Adrenal gland (tissue), 12 donors: ENCODE measurements around the gene COL5A1. TPM values are rescaled to one million over a fixed set of nuclear protein-coding genes. Genes with fewer than 3 reads are reported as not detected.

Experiments
- DNase-seq, 7 donors: peaks; one replicate each; pipeline ENCODE4 v3.0.0-alpha.2; 2019 to 2020
- H3K27ac ChIP-seq, 5 donors: fragments of 200-600 bp; sonication (generic) in 4 of 5; 1 replicate in 3 of 5; 2 replicates in 2 of 5; pipeline versions ENCODE4 v1.5.1 to v1.8.0; 2016 to 2020; ENCODE audit warnings: mild to moderate bottlenecking in 1 of 5
- H3K27me3 ChIP-seq: fragments of 200-600 bp; 2 replicates; pipeline ENCODE4 v1.8.0; 2021
- H3K36me3 ChIP-seq, 2 donors: fragments of 200-600 bp; replicated peaks in 1 of 2; 1 replicate in 1 of 2; 2 replicates in 1 of 2; pipeline versions ENCODE4 v1.5.1 to v1.8.0; 2018 to 2022
- H3K4me1 ChIP-seq, 2 donors: fragments of 200-600 bp; replicated peaks in 1 of 2; 1 replicate in 1 of 2; 2 replicates in 1 of 2; pipeline versions ENCODE4 v1.5.1 to v1.8.0; 2018 to 2021
- H3K4me3 ChIP-seq, 4 donors: fragments of 200-600 bp; sonication (generic) in 3 of 4; one replicate each; pipeline ENCODE4 v1.5.1; 2016 to 2018
- H3K9me3 ChIP-seq, 3 donors: fragments of 200-600 bp; sonication (generic) in 1 of 3; replicated peaks in 1 of 3; 1 replicate in 2 of 3; 2 replicates in 1 of 3; pipeline versions ENCODE4 v1.5.1 to v1.8.0; 2016 to 2021
- POLR2A ChIP-seq, 2 donors: fragments of 450-650 bp; IDR thresholded peaks; one replicate each; pipeline ENCODE4 v1.6.1; 2017; ENCODE audit warnings: antibody characterized with exemption in 2 of 2, mild to moderate bottlenecking in 2 of 2, moderate library complexity in 1 of 2
- WGBS, 4 donors: extraction: QIAGEN DNeasy Blood & Tissue Kit in 2 of 4; methylation state at CpG; one replicate each; pipeline versions ENCODE4 v1.1.5 to v1.1.7; 2013 to 2017; 5-methylcytosine and 5-hydroxymethylcytosine counted together
- intact Hi-C, 2 donors: fragments of 100-400 bp; cut with DNase I; formaldehyde crosslinking; loops; one replicate each; pipeline versions ENCODE4 v1.14.1 to v1.15.0; 2022 to 2023
- polyA plus RNA-seq, 3 donors: library from polyadenylated mRNA; stranded (reverse); fragments of 200-250 nt in 2 of 3; fragments of 350-450 nt in 1 of 3; fragmentation: Illumina TruSeq in 1 of 3; extraction: RNeasy Lipid Tissue Mini Kit (QIAGEN cat#74804) in 1 of 3; gene quantifications; one replicate each; pipeline ENCODE4 v1.2.3, GENCODE V29; 2013 to 2014
- total RNA-seq, 9 donors: library from RNA; depleted of rRNA in 4 of 9; stranded (reverse); fragments of >200 nt in 4 of 9; fragments of 120-200 nt in 1 of 9; fragmentation: NEBNext Ultra II Directional in 1 of 9; extraction: Animal tissue kit (Norgen Biotek cat#: 25700) in 1 of 9; gene quantifications; one replicate each; pipeline versions ENCODE4 v1.1.0 to v1.2.4, GENCODE V29; 2013 to 2023
- TF ChIP-seq, protein P1 (sequence below), 6 experiments: fragments of 450-650 bp in 4 of 6; fragments of 200-600 bp in 2 of 6; sonication (generic) in 1 of 6; IDR thresholded peaks; 1 replicate in 5 of 6; 2 replicates in 1 of 6; pipeline versions ENCODE4 v1.5.1 to v1.8.0; 2016 to 2021; ENCODE audit warnings: antibody characterized with exemption in 6 of 6, mild to moderate bottlenecking in 2 of 6, moderate library complexity in 1 of 6
- donor health status: healthy with polysubstance abuse.
- donor health status: Bipolar disorder and iron deficiency.
- donor health status: DM: yes; HTN: yes; CAD: no.
- donor health status: DM: no; HTN: no; CAD: no.
- donor health status: DM: no; HTN: no; CAD: no.
- donor health status: DM: yes; HTN: yes; CAD: no.

COL5A1 gene
- total and polyA plus RNA-seq, 12 donors: 3.5 to 45.5 (median 29.3) TPM

DNA sequence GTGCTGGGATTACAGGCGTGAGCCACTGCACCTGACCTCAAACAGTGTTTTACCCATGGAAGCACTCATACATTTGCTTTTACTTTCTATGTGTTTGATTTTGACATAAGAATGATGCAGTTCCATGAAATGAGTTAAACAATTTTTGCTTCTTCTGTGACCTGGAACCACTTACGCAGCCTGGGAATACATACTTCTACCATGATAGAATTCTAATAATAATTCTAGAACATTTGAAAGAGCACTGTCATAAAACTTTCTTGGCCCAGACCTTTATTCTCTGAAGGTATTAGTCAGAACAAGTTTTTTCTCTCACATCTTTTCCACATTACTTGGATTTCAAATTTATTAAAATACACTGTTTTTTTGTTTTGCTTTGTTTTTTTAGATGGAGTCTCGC is 25.3 kb upstream of the COL5A1 start:
- intact Hi-C loops: no loop called here
- no peaks in the 10 kb centered on the region for H3K4me1 ChIP-seq
- no peaks in the 10 kb centered on the region for H3K9me3 ChIP-seq
- no peak for DNase-seq
- TF ChIP-seq POLR2A (IDR thresholded peaks at IDR 0.05): no peak
- TF ChIP-seq, protein P1, sequence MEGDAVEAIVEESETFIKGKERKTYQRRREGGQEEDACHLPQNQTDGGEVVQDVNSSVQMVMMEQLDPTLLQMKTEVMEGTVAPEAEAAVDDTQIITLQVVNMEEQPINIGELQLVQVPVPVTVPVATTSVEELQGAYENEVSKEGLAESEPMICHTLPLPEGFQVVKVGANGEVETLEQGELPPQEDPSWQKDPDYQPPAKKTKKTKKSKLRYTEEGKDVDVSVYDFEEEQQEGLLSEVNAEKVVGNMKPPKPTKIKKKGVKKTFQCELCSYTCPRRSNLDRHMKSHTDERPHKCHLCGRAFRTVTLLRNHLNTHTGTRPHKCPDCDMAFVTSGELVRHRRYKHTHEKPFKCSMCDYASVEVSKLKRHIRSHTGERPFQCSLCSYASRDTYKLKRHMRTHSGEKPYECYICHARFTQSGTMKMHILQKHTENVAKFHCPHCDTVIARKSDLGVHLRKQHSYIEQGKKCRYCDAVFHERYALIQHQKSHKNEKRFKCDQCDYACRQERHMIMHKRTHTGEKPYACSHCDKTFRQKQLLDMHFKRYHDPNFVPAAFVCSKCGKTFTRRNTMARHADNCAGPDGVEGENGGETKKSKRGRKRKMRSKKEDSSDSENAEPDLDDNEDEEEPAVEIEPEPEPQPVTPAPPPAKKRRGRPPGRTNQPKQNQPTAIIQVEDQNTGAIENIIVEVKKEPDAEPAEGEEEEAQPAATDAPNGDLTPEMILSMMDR (IDR thresholded peaks at IDR 0.05): no peak
- no peak overlapping the region for H3K4me3 ChIP-seq
- WGBS, 4 donors: 74 to 86% (median 85%) methylated on average over 3 of the region's 3 CpGs
- no peaks in the 10 kb centered on the region for H3K36me3 ChIP-seq
- no peaks in the 10 kb centered on the region for H3K27me3 ChIP-seq
- H3K27ac ChIP-seq: no peak overlapping the region

DNA sequence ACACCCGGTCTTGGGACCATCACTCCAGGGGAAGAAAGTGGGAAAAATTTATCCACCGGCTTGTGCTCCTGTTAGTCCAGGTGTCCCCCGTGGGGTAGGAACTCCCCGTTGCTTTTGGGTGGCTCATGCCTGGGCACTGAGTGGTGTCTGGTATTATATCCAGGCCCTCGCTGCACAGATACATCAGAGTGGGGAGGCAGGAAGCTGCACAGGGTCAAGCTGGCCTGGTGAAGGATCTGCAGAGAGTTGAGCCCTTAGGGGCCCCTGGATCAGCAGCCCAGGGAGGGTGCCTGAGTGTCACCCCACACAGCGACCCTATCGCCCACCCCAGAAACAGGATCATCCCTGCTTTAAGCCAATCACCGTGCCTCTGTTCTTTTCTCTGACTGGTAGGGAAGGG is 24.4 kb upstream of the COL5A1 start:
- 85 to 90% (median 87%) methylated on average over 4 to 8 of the region's 8 CpGs for WGBS, 4 donors

DNA sequence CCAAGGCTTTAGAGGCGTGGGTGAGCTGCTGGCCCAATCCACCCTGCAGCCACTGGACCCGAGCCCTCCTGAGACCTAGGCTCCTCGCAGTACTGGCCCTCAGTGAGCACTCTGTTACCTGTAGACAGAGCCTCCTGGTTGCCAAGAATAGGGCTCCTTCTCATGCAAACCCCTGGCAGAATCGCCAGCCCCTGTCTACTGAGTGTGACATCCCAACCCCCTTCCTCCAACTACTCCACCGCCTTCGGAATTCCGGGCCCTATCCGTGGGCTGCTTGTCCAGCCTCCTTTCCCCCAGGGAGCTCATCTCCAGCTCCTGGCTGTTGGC is 23.8 kb upstream of the COL5A1 start:
- DNase-seq: peak in 3 of 7 donors; percentile 1 to 11 (median 9)
- no peak for TF ChIP-seq POLR2A (IDR thresholded peaks at IDR 0.05)
- TF ChIP-seq, protein P1 (IDR thresholded peaks at IDR 0.05): no peak
- H3K9me3 ChIP-seq: no peaks in the 10 kb centered on the region
- no peaks in the 10 kb centered on the region for H3K27me3 ChIP-seq
- WGBS, 4 donors: 61 to 81% (median 75%) methylated on average over 8 of the region's 8 CpGs
- intact Hi-C loops: no loop called here
- H3K36me3 ChIP-seq: no peaks in the 10 kb centered on the region
- no peak overlapping the region for H3K4me3 ChIP-seq
- H3K27ac ChIP-seq: no peak overlapping the region
- no peaks in the 10 kb centered on the region for H3K4me1 ChIP-seq

More for the DNA sequence above, 24.4 kb upstream of the COL5A1 start:
- Histone ChIP-seq H3K4me1 (no peaks in the 10 kb centered on the region), H3K4me3 (no peak overlapping the region), H3K9me3 (no peaks in the 10 kb centered on the region), H3K36me3 (no peaks in the 10 kb centered on the region), H3K27me3 (no peaks in the 10 kb centered on the region), H3K27ac (no peak overlapping the region)
- intact Hi-C loops: no loop called here
- TF ChIP-seq, protein P1 (IDR thresholded peaks at IDR 0.05): no peak
- TF ChIP-seq POLR2A (IDR thresholded peaks at IDR 0.05): no peak
- peak in 4 of 7 donors; percentile 2 to 30 (median 3) for DNase-seq

DNA sequence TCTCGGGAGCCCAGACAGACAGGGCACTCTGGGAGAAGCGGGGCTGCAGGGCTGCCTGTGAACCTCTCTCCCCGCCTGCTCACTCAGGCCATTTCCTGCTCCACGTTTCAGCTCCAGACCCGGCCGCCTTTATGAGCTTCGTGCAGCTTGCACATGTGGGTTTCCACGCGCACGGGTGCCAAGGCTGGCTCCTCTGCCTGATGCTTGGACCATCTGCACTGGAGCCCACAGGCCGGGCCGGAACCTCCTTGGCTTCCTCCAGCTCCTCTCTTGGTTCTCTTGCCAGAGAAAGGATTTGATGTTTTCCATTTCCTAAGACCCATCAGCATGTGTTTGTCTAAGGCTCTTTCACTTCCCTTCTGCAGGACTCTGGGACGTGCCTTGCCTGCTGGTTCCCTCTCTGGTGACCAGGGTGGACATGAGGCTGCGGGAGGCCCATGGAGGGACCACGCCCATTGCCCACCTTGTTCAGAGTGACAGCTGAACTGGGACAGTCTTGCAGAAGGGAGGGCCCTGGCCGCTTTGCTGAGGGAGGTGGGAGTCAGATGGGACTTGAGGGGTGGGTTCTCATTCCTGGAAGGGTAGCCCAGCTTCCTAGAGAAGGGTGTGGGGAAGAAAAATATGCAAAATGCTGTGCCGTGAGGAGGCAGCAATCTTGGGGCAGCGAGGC is 23.3 kb upstream of the COL5A1 start:
- Histone ChIP-seq H3K4me1 (no peaks in the 10 kb centered on the region), H3K36me3 (no peaks in the 10 kb centered on the region), H3K4me3 (no peak overlapping the region), H3K9me3 (no peaks in the 10 kb centered on the region), H3K27ac (no peak overlapping the region), H3K27me3 (no peaks in the 10 kb centered on the region)
- intact Hi-C loops: no loop called here
- WGBS, 4 donors: 63 to 75% (median 67%) methylated on average over 13 to 18 of the region's 18 CpGs
- DNase-seq: peak in 6 of 7 donors; percentile 2 to 41 (median 12)
- TF ChIP-seq, protein P1 (IDR thresholded peaks at IDR 0.05): no peak
- TF ChIP-seq POLR2A (IDR thresholded peaks at IDR 0.05): no peak
